Measurements from ENCODE around the gene HDLBP.

Gene HDLBP

DNA sequence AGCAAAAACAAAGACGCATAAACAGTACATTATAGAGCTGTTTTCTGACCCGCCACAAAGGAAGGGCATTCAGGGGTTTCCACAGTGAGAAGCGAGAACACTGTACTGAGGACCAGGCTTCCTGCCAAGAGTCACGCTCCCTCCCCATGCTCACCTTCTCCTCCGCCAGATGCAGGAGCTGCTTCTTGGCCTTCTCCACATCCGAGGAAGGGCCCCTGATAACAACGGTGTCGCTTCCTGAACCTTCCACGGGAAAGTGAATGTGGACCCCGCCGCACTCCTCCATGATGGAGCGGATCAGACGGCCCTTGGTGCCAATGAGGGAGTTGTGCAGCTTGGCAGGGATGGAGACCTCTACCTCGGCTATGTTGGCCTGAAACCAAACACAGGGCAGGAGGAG, 73.2 kb downstream of the HDLBP start:
- DNase-seq (ENCODE audit: low read depth) = no peak
- H3K4me3 ChIP-seq (replicated peaks; ENCODE audit: low read depth, low read length) = no peak overlapping the region
- TF ChIP-seq, protein P1, sequence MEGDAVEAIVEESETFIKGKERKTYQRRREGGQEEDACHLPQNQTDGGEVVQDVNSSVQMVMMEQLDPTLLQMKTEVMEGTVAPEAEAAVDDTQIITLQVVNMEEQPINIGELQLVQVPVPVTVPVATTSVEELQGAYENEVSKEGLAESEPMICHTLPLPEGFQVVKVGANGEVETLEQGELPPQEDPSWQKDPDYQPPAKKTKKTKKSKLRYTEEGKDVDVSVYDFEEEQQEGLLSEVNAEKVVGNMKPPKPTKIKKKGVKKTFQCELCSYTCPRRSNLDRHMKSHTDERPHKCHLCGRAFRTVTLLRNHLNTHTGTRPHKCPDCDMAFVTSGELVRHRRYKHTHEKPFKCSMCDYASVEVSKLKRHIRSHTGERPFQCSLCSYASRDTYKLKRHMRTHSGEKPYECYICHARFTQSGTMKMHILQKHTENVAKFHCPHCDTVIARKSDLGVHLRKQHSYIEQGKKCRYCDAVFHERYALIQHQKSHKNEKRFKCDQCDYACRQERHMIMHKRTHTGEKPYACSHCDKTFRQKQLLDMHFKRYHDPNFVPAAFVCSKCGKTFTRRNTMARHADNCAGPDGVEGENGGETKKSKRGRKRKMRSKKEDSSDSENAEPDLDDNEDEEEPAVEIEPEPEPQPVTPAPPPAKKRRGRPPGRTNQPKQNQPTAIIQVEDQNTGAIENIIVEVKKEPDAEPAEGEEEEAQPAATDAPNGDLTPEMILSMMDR (IDR thresholded peaks at IDR 0.05; ENCODE audit: low read length, missing control alignments) = no peak

GRCh38 chr2:241241669-241242068, 73.8 kb downstream of the HDLBP start:
- DNase-seq (ENCODE audit: low read depth) = no peak
- TF ChIP-seq, protein P1 (IDR thresholded peaks at IDR 0.05; ENCODE audit: low read length, missing control alignments) = no peak
- no peak overlapping the region for H3K4me3 ChIP-seq (replicated peaks; ENCODE audit: low read depth, low read length)

DNA sequence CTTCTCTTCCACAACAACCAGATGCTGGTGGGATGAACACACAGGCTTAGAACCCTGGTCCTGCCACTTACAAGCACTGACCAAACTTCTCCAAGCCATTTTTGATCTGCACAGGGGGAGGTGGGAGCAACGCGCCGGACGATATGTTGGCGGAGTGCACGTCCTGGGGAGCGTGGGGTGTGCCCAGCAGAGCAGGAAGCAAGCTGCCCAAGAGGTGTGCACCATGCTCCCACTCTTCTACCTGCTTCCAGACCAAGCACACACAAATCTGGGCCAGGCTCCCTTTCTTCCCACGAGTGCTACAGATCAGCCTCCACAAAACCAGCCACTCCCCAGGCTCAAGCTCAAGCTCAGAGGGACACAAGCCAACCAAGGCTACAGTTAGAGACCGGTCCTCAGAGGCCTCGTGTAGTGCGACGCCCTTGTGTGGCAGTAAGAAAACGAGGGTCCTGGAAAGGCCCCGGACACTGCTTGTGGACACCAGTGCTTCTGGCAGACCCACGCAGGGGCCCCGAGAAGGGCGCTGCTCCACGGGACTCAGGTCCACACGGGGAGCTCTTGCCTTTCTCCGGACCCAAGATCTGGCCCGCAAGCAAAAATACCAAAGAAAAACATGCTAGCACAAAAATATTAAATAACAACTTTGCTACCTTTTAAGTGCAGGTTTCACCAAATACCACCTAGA, 75.0 kb downstream of the HDLBP start:
- no peak for DNase-seq (ENCODE audit: low read depth)
- TF ChIP-seq, protein P1 (IDR thresholded peaks at IDR 0.05; ENCODE audit: low read length, missing control alignments) = no peak
- no peak overlapping the region for H3K4me3 ChIP-seq (replicated peaks; ENCODE audit: low read depth, low read length)

DNA sequence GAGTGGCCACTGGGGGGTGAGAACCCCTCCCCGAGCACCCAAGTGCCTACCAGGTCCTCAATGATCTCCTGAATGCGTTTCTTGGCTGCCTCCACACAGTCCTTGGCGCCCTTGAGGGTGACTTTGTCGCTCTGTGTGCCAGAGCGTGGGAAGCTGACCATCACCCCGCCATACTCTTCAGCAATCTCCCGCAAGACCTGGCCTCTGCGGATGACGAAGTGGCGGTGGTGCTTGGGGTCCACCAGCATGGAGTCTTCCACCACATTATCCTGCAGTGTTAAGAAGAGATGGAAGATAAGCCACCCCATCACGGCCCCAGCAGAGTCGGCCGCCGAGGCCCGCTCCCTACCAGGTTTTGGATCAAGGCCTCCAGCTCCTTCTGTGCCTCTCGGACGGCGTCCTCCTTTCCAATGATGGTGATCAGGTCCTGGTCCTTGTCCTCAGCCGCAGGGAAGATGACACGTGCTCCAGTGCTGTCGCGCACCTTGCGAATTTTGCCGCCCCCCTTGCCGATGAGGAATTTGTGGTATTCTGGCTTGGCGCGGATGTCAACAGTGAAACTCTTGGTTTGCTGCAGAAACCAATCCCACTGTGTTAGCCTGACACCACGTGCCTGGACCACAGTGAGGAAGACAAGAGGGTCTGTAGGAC, 75.8 kb downstream of the HDLBP start:
- TF ChIP-seq, protein P1 (IDR thresholded peaks at IDR 0.05; ENCODE audit: low read length, missing control alignments) = no peak
- no peak for DNase-seq (ENCODE audit: low read depth)

DNA sequence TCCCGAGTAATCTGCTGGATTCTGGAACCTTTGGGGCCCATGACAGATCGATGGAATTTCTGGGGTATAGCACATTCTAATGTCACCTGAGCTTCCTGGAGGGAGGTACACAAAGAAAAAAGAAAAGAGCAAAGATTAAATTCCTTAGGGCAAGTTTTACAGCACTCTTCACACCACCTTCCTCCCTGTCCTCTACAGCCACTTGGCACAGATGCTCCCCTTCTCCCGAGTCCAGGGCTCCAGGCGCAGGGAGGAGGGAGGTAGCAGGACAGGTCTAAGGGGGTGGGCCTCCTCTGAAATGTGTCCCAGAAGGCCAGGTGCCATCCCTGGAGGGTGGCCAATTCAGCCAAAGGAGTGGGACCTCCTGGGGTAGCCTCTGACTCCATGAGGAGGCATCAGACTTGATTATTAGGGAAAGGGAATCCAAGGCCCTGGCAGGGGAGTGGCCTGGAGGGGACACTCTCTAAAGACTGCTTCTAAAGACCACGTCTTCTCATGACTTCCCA, 76.7 kb downstream of the HDLBP start:
- no peak overlapping the region for H3K4me3 ChIP-seq (replicated peaks; ENCODE audit: low read depth, low read length)
- DNase-seq (ENCODE audit: low read depth) = no peak
- TF ChIP-seq, protein P1 (IDR thresholded peaks at IDR 0.05; ENCODE audit: low read length, missing control alignments) = no peak

More for the DNA sequence above, 75.8 kb downstream of the HDLBP start:
- H3K4me3 ChIP-seq (replicated peaks; ENCODE audit: low read depth, low read length) = no peak overlapping the region

DNA sequence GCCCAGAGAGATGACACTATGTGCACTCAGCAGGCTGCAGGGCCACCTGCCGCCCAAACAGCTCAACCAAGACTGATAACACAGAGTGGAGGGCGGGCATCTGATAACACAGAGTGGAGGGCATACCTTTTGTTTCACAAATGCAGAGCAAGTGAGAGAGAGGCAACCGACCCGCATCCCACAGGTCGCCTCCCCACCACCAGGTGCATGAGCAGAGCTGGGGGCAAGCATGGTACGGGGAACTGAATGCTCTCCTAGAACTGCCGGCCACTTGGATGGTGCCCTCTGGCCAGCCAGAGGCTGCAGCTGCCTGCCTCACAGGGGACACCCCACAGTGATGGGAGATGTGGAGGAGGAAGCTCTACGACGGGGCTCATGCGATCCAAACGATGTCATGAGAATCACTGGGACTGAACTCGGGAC, 77.5 kb downstream of the HDLBP start:
- no peak for DNase-seq (ENCODE audit: low read depth)
- TF ChIP-seq, protein P1 (IDR thresholded peaks at IDR 0.05; ENCODE audit: low read length, missing control alignments) = no peak
- no peak overlapping the region for H3K4me3 ChIP-seq (replicated peaks; ENCODE audit: low read depth, low read length)

Measured in fibroblast of pulmonary artery (primary cell).